H1 (cell line): ENCODE measurements around the gene RPS27. TPM values are rescaled to one million over a fixed set of nuclear protein-coding genes. Genes with fewer than 3 reads are reported as not detected.
A peak's percentile ranks its signal among the peaks of the same experiment; 100 is the strongest.

Experiments
- BCL11A ChIP-seq, 2 experiments: IDR thresholded peaks; one replicate each; pipeline ENCODE4 v1.6.1; 2011; ENCODE audit warnings: low read depth in 2 of 2, low read length in 2 of 2, mild to moderate bottlenecking in 2 of 2
- CBX5 ChIP-seq: fragments of 300-800, 300-1000 bp; sonication (generic); IDR thresholded peaks from 2 replicates; pipeline ENCODE4 v1.7.1; 2016; ENCODE audit warnings: antibody characterized with exemption, low read length, low read depth
- CBX8 ChIP-seq: fragments of 300-800, 300-1000 bp; sonication (generic); IDR thresholded peaks from 2 replicates; pipeline ENCODE4 v1.7.1; 2016; ENCODE audit warnings: low read depth, low read length, borderline replicate concordance
- CEBPB ChIP-seq: IDR thresholded peaks from 2 replicates; pipeline ENCODE4 v1.6.1; 2012; ENCODE audit warnings: low read depth, low read length
- CHD1 ChIP-seq: IDR thresholded peaks from 2 replicates; pipeline ENCODE4 v1.6.1; 2012; ENCODE audit warnings: low read depth, low read length, improper control_type of control experiment
- CREB1 ChIP-seq: IDR thresholded peaks from 2 replicates; pipeline ENCODE4 v1.6.1; 2012; ENCODE audit warnings: inconsistent platforms
- E2F6 ChIP-seq: IDR thresholded peaks from 2 replicates; pipeline ENCODE4 v1.6.1; 2012; ENCODE audit warnings: inconsistent platforms
- EZH2 ChIP-seq: fragments of 200-600 bp; sonication (generic); IDR thresholded peaks from 2 replicates; pipeline ENCODE4 v1.7.1; 2012; ENCODE audit warnings: low read depth, mild to moderate bottlenecking, moderate library complexity, low read length, inconsistent platforms; ENCODE audit not compliant: severe bottlenecking
- GTF2F1 ChIP-seq: IDR thresholded peaks from 2 replicates; pipeline ENCODE4 v1.6.1; 2012; ENCODE audit warnings: low read depth, low read length, improper control_type of control experiment, borderline replicate concordance
- HDAC2 ChIP-seq, 2 experiments: fragments of 300-600 bp in 1 of 2; sonication (generic) in 1 of 2; IDR thresholded peaks; 2 replicates each; pipeline ENCODE4 v1.6.1; 2011 to 2012; ENCODE audit warnings: low read depth in 2 of 2, low read length in 2 of 2, mild to moderate bottlenecking in 2 of 2, moderate library complexity in 2 of 2, borderline replicate concordance in 1 of 2, inconsistent platforms in 1 of 2
- HDAC6 ChIP-seq: IDR thresholded peaks from one replicate; pipeline ENCODE4 v1.7.1; 2012; ENCODE audit warnings: low read depth, mild to moderate bottlenecking, inconsistent platforms, low read length, moderate library complexity
- KDM1A ChIP-seq: fragments of 200-600, 300-600 bp; sonication (generic); IDR thresholded peaks from 2 replicates; pipeline ENCODE4 v1.7.1; 2016; ENCODE audit warnings: mild to moderate bottlenecking, low read length, borderline replicate concordance
- KDM5A ChIP-seq: fragments of 200-600 bp; IDR thresholded peaks from 2 replicates; pipeline ENCODE4 v1.7.1; 2012; ENCODE audit warnings: mild to moderate bottlenecking, low read length, inconsistent platforms, mixed read lengths
- NANOG ChIP-seq: IDR thresholded peaks from 2 replicates; pipeline ENCODE4 v1.6.1; 2011; ENCODE audit warnings: low read length, low read depth, mild to moderate bottlenecking, inconsistent platforms; ENCODE audit not compliant: insufficient read depth, poor library complexity, severe bottlenecking
- POLR2A ChIP-seq, 2 experiments: IDR thresholded peaks; 1 replicate in 1 of 2; 2 replicates in 1 of 2; pipeline ENCODE4 v1.6.1; 2011; ENCODE audit warnings: low read depth in 2 of 2, low read length in 2 of 2, mild to moderate bottlenecking in 2 of 2; ENCODE audit errors: control extremely low read depth in 1 of 2
- SAP30 ChIP-seq: fragments of 300-600 bp; sonication (generic); IDR thresholded peaks from 2 replicates; pipeline ENCODE4 v1.7.1; 2012; ENCODE audit warnings: low read length, moderate library complexity, mild to moderate bottlenecking, inconsistent platforms; ENCODE audit not compliant: insufficient read depth, insufficient replicate concordance
- SIX5 ChIP-seq: IDR thresholded peaks from 2 replicates; pipeline ENCODE4 v1.6.1; 2011; ENCODE audit warnings: mild to moderate bottlenecking, low read depth, low read length
- SP1 ChIP-seq: IDR thresholded peaks from 2 replicates; pipeline ENCODE4 v1.6.1; 2011; ENCODE audit warnings: low read depth, low read length
- SRF ChIP-seq: IDR thresholded peaks from 2 replicates; pipeline ENCODE4 v1.6.1; 2011; ENCODE audit warnings: mild to moderate bottlenecking, low read depth, low read length, moderate library complexity
- TBP ChIP-seq: IDR thresholded peaks from 2 replicates; pipeline ENCODE4 v1.6.1; 2011; ENCODE audit warnings: low read depth, low read length, improper control_type of control experiment
- TEAD4 ChIP-seq: IDR thresholded peaks from 2 replicates; pipeline ENCODE4 v1.6.1; 2012; ENCODE audit warnings: low read depth, low read length, inconsistent platforms, mixed read lengths
- ZNF274 ChIP-seq: IDR thresholded peaks from 2 replicates; pipeline ENCODE4 v1.7.0; 2012; ENCODE audit warnings: low read length, borderline replicate concordance; ENCODE audit errors: extremely low read depth
- polyA plus RNA-seq, 7 experiments: library from polyadenylated mRNA; depleted of rRNA in 3 of 7; stranded (reverse) in 5 of 7; unstranded in 2 of 7; fragments of >200 nt in 5 of 7; fragments of 200-250 nt in 2 of 7; gene quantifications; 1 replicate in 5 of 7; 2 replicates in 1 of 7; 4 replicates in 1 of 7; pipeline versions ENCODE4 v1.2.1 to v1.2.3, GENCODE V29; 2011 to 2013; ENCODE audit warnings: missing spikeins in 2 of 7, mixed read lengths in 2 of 7
- total RNA-seq: library from RNA; stranded (reverse); fragmentation: NEBNext Ultra II Directional; extraction: Animal tissue kit (Norgen Biotek cat#: 25700); gene quantifications from 2 replicates; pipeline ENCODE4 v1.2.1, GENCODE V29; 2021
- TF ChIP-seq, protein P1 (sequence below): IDR thresholded peaks from 2 replicates; pipeline ENCODE4 v1.6.1; 2012; ENCODE audit warnings: inconsistent platforms

RPS27 gene
- total and polyA plus RNA-seq, 2 of the 8 experiments (the other 6 are each of a cell fraction or from before 2014, with no cell fraction given): 1,810 to 3,155 TPM

DNA sequence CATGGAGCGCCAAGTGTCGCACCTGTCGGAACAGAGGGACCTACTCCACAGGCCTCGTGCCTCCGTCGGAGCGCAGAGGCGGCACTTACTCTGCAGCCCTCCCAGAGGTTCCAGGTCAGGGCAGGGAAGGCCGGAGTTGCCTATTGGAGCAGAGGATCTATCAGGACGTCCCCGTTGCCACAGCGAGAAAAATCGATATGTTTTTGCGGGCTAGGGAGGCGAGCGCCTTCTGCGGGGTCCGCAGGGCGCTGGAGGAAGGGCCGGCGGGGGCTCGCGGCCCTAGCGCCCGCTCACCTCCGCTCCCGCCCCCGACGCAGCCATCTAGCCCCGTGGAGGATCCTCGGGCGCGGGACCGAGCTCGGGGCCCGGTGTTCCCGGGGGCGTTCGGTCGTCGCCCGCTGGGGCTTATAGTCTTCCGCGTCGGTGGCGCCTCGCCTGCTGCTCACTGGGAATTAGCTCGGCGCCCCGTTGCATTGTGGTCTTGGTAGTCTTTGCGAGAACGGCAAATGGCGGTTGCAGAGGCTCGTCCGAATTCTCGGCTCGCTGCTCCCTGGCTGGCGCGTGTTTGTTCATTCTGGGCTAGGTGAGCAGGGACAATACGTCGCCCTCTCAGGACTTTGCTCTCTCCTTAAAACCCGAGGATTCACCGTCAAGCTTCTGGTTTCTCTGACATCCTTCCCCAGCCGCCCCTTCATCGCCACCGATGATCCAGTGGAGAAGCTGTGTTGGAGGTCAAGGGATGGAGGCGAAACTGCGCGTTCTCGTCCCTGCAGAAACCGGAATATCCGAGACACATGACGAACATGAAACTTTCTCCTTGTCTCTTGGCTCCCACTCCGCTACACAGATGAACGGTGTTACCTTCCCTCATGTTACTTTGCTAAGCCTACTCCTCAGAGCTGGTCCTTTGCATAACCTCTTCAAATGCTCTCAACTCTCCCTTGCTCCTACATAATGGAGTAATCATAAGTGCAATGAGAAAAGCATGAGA is 13.0 kb upstream of the RPS27 start, which contains the start of gene JTB (continued):
- TF ChIP-seq E2F6 (peak; percentile 75; the same call in 1 of the 2 replicates), NANOG (no peak), CEBPB (no peak), SIX5 (peak; percentile 70), SAP30 (peak; percentile 56), GTF2F1 (no peak), HDAC2 (IDR thresholded peaks at IDR 0.05; ENCODE audit: borderline replicate concordance in 1 of 2, low read depth in 2 of 2, low read length in 2 of 2) (peak in 1 of 2 experiments; percentile 83; a peak in 1 of 4 replicates), POLR2A (IDR thresholded peaks at IDR 0.05; ENCODE audit: control extremely low read depth in 1 of 2, low read depth in 2 of 2, low read length in 2 of 2) (peak; percentile 76 to 78), CHD1 (no peak), HDAC6 (no peak), EZH2 (no peak), KDM5A (peak; percentile 42; the same call in 1 of the 2 replicates), CREB1 (peak; percentile 84), ZNF274 (no peak), KDM1A (no peak), TBP (peak; percentile 49), BCL11A (IDR thresholded peaks at IDR 0.05; ENCODE audit: low read depth in 2 of 2, low read length in 2 of 2) (no peak), CBX5 (no peak), SP1 (0 out of 2 replicates have a peak, but pooled peaks have one; percentile 25), TEAD4 (no peak), SRF (no peak), CBX8 (no peak)
- TF ChIP-seq, protein P1, sequence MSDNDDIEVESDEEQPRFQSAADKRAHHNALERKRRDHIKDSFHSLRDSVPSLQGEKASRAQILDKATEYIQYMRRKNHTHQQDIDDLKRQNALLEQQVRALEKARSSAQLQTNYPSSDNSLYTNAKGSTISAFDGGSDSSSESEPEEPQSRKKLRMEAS: peak; percentile 84
